NCI-H2107 (cell line): ENCODE data around the gene MINAR2.

ENCODE experiments used
- DNase-seq: peaks from one replicate; lab custom pipeline; 2025; lab: John Stamatoyannopoulos, UW

The MINAR2 gene, protein sequence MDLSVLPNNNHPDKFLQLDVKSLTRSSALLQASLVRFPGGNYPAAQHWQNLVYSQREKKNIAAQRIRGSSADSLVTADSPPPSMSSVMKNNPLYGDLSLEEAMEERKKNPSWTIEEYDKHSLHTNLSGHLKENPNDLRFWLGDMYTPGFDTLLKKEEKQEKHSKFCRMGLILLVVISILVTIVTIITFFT

DNA sequence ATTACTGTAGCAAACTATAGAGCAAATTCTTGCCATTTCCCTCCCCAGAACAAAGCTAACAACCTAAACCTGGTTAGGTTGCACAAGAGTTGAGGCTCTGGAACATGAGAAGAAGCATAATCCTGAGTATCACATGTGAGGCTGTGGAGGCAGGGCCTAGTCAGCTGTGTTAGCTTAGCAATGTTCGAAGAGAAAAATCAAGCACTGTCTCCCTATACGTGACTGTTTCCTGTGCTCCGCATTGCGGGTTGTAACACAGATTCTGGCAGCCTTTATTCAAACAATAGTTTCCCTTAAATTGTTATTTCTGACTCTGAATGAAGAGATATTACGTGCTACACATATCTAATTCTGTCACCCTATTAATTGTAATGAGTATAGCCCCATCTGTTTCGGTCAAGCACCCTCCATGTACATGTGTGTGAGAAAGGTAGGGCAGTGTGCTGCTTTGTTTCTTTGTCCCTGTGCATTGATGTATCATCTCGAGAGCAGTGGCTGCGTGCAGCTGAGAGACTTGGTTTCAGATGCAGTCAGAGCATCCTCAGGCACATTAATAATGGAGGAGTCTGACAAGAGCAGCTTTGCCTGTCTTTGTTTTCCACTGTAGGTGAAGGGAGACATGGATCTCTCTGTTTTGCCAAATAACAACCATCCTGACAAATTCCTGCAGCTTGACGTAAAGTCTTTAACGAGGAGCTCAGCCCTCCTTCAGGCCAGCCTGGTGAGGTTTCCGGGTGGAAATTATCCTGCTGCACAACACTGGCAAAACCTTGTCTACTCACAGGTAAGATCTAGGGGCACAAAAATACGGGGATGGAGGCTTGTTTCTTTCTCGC lies at the start of gene MINAR2:
MINAR2 (plus strand) TSS at position 523 of the 836 bp plus-strand sequence; CDS start at position 620, 97 bp downstream.
- DNase-seq, result no peak

DNA sequence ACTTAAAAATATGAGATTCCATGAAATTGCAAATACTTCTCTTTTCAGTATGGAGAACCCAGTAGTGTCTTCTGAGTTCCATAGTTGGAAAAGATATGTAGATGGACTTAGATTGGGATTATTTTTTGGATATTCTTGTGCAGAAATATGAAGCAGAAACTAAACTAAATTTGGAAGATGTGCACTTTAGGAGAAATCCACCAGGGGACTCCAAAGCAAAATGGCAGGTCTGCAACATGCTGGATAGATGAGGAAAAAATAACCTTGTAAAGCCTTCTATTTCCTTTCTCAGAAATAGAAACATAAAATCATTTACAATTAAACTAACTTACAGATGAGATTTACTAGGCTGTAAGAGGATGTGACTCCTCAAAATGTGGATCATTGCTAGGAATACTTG lies 49.2 kb upstream of the MINAR2 start:
- no peak for DNase-seq

DNA sequence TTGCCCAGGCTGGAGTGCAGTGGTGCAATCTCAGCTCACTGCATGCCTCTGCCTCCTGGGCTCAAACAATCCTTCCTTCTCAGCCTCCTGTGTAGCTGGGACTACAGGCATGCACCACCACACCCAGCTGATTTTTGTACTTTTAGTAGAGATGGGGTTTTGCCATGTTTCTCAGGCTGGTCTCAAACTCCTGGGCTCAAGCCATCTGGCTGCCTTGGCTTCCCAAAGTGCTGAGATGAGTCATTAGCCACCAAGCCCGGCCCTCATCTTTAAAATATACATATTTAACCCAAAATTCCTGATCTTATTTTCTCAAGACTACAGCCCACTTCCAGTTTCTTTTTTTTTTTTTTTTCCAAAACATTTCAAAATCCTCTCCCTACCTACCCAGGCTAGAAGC lies 31.7 kb upstream of the MINAR2 start:
- DNase-seq, result no peak

DNA sequence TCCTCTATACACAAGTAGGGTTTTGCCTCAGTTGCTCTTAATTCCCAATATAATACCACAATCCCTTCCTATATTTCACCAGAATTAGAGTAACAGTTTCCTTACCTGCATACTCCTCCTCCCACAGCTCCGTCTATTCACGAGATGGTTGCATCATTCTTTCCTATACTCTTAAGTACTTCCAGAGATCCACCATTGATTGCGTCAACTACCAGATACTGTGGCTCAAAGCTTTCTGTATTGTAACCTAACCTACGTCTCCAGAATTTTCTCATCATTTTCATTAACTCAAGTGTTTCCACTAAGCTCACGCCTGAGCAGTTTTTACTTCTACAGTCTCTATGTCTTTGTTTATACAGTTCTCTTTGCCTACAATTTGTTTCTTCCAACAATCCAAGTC lies 31.2 kb upstream of the MINAR2 start:
- no peak for DNase-seq

DNA sequence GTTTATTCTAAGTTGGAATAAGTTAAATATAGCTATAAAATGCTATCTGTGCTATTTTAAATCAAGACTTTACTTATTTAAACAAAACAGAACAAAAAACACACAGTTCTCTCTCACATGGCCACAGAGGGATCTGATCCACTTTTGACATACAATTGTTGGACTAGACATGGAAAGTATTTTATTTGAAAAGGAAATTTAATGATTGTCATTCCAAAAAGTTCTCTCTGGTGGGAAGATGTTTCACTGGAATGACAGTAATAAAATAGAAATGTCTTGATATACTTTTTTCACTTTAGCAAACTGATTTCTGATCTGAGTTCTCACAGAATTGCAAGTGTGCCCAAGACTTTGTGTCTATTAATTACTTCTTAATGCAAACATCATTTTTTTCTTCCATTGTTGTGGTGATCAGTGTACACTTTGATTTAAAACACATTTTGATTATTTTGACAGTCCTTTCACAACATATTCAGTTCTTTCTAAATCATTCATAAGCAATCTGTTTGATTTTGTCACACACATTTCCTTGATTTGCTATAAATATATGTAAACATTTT lies 30.1 kb upstream of the MINAR2 start:
- DNase-seq, result no peak

DNA sequence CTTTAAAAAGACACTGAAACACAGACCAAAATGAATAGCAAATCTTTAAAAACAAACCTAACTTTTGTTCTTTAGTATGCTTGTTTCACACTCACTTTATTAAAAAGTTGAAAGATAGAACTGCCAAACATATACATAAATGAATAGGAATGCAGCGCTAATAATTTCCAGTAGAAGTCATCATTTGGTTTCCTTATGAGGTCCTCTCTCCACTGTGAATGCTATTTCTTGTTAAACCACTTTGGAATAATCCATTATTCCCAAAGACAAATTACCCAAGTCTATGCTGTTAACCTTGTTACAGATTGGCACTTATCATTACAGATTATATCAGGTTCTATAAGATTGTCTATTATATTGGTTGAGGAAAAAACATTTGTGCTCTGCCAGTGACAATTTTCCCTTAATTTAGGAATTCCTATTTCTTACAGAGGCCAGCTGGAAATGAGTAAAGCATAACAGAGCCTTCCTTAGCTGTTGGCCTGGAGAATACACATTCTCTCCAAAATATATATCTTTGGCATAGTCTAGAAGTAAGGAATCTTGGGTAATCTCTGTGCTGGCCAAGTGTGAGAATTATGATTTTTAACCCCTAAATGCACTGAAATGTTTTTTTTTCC lies 29.3 kb upstream of the MINAR2 start:
- DNase-seq, result no peak

DNA sequence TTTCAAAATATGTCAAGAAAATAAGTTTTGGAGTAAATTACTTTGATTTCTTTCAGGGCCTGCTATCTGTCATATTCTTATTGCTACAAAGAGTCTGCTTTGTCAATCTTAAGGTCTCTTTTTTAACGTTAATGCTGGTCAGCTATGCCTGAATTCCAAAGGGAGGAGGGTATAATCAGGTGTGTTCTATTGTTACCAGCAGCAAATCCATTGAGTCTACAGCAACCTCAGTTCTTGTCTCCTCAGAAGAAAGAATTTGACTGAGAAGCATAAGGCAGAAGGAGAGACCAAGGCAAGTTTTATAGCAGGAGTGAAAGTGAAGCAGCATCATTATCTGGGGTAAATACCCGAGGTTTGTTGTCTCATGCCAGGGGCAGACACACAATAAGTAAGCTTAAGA lies 23.7 kb upstream of the MINAR2 start:
- DNase-seq, result no peak

DNA sequence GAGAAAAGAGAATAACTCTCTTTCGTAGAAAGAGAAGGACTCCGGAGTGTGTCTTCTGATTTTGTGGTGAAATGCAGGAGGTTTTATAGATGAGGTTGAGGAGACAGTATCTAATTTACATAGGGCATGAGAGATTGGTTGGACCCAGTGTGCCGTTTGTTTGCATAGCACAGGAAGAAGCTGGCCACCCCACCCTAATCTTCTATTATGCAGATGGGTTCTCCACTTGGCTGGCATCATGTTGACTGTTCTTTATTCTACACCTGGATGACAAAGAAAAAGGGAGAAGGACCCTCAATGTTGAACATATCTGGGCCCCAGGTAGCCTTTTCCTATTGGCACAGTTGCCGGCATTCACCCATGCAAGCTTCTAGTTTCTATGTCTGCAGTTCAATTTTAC lies 23.2 kb upstream of the MINAR2 start:
- DNase-seq, result no peak

DNA sequence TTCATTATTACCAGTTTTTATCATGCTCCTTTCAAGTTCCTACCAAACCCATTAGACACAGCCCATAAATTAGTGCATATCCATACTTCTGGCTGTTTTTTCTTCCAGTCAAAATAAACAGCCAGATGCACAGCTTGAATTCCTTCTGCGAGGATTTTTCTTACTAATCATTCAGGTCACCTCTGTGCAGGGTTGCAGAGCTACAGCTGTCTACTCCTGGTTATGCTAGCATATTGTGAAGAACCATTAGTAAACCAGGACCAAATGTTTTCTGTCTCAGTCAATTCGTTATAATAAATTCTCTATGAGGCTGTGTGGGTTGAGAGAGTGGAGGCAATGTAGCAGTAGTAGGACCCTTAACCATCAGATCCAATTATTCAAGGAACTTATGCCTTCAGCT lies 8.1 kb upstream of the MINAR2 start:
- no peak for DNase-seq

DNA sequence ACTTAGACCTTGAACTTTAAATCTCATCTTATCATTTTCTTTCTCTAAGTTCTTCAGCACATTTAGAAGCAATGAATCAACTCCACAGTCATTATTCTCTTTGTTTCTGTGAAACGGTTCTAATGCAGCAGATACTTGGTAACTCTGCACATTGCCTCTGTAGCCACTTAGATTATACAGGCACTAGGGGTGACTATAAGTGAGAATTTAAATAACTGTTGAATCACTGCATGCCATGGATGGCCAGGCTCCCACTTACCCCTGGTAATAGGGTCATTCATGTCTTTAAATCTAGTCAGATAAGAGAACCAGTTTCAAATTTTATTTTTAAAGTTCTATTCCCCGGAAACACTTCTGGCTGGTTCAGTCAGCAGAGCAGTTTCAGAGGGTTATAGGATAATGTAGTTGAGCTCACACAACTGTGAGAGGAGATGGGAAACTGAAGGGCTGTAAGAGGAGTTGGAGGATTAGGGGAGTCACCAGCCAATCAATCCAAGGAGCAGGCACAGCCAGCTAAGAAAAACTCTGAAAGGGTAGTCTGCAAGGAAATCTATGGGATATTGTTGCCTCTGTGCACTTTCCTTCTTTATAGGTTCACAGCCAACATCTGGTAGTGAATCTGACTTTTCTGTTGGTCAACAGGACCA lies 4.2 kb upstream of the MINAR2 start:
- no peak for DNase-seq

DNA sequence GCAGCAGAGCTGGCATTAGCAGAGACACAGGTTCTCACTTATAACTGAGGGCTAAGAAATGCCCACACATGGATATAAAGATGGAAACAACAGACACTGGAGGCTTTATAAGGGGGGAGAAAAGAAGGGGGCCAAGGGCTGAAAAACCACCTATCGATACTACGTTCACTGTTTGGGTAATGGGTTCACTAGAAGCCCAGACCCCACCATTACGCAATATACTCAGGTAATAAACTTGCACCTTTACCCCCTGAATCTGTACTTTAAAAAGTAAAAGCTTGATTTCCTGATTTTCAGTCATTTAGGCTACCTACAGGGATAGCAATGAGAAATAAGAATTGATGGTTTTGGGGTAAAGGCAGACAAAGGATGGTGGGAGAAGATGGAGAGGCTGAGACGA lies 1.9 kb upstream of the MINAR2 start:
- DNase-seq, result no peak

DNA sequence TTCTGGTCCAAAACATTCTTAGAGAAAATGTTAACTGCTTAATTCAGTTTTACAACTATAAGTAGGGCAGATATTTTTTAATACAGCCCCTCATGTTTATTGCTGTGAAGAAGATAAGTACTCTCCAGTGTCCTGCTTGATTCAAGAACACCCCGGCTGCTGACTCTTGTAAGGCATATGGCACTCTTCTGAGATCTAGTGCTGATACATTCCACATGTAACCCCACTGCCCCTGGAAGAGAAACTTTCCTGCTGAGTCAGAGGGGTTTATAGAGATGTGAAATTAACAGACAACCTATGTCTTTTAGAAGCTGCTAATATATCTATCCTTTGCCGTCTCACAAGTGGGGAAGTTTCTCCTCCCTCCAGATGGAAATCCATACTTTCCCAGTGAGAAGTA lies 1.0 kb upstream of the MINAR2 start:
- no peak for DNase-seq

DNA sequence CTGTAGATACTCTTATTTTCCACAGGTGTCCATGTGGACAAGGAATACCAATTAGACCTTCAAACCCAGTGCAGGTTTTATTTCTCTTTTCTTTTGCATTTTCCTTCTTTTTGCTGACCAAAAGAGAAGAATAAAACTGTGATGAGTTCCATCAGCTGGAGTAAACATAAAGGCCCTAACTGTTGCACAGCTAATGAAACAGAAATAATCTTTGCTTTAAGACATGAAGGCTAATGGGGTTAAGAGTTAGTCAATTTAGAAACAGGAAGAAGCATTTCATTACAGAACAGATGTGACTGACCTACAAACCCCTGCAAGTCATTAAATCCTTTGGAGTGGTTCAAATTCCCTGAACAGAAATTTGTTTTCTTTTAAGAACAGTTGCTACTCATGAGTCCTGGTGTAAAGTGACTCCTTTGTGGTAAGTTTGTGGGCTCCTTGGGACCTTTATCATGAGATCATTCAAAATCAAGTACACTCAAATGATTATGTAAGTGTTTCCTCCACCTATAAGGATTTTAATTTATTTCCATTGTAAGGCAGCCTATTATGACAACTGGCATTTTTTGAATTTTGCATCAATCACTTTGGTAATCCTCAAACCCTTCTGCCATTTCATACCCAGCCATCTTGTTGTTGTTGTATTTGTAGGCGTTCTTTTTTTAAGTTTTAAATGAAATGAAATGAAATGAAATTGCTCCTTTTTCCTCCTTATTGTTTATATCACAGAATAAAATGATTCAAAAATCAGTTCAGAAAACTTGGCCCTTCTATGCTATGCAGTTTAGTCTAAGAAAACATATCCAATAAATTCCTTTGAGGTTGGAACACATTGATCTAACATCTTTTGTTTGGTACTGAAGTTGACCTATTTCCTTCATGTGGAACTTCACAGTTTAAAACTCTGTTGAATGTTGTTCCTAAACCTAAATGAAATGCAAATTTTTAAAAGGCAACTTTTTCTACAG lies 1.3 kb downstream of the MINAR2 start:
- no peak for DNase-seq

DNA sequence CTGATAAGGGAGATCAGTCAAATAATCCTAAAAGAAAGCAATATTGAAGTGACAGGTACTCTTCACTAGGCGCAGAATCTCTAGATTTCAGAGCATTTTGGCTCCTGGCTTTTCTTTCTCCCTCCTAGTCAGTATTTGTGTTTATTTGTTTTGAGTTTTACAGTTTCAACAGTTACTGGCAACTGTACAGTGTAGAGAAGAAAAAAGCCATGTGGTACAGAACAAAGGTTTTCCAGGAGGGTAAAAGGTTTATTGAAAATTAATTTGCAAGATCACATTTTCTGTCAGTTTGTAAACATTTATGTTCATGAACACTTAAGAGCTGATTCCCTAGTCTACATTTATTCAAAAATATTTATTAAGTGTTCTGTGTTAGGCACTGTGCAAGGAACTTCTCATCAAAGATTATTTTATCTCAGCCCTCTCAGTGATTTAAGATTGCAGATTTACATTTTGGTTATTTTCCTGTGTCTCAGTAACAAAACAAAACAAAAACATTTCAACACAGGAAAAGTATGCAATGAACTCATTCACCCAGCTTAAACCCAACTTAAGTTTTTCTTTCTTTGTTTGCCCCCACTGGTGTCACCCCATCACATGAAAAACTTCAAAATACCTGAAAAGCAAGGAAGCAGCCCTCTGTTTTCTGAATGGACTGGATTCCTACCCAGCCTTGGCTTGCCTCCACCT lies 12.9 kb downstream of the MINAR2 start:
- no peak for DNase-seq

DNA sequence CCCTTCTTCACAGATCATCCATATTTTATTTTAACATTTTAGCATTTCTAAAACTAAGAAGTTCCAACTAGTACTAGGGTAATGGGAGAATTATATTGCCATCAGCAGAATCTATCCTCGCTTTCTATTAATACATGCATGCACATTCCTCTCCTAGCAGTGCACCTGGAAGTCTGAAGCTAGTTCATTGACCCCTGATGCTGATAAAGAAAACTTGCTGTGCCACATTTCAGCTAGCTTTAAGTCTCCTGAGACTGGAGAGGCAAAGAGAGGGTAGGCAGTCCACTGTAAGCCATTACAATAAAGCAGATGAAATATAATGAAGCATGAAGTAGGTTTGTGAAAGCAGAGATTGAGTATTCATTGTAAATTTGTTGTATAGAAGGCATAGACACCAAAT lies 15.8 kb downstream of the MINAR2 start:
- DNase-seq, result no peak

DNA sequence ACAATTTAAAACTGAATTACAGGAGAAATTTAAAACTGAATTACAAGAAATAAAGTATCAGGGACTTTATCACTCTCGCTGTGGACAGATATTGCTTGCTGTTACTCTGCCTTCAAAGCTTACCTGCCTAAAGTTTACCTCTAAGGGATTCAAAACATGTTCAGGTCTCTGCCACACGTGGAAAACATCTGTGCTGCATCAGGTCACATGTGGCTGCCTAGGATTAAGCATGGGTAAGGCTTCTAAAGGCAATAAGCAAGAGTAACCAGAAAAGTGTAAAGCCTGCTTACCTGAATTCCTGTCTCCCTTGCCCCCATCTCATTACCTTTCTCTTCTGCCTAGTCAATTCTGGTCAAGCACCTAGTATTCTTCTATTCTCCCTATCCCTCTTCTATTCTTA lies 18.9 kb downstream of the MINAR2 start:
- DNase-seq, result no peak

DNA sequence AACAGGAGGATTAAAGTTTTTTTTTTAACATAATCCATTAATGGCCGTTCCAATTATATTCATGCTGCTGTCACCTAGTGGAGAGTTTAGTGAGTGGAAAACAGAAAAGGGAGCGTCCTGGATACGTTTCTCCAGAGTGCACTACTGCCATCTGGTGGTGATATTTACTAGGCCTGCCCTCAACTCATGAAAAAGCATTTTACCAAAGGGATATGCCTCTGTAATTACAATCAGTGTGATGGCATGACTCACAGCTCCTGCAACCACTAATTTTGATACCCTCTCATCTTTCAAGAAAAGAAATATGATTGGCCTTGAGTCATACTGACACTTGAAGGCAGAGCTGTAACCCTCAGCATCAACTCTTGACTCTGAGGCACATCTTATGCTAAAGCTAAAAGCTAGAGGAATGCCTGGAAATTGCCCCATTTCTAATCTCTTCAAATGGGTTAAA lies 20.1 kb downstream of the MINAR2 start:
- no peak for DNase-seq

DNA sequence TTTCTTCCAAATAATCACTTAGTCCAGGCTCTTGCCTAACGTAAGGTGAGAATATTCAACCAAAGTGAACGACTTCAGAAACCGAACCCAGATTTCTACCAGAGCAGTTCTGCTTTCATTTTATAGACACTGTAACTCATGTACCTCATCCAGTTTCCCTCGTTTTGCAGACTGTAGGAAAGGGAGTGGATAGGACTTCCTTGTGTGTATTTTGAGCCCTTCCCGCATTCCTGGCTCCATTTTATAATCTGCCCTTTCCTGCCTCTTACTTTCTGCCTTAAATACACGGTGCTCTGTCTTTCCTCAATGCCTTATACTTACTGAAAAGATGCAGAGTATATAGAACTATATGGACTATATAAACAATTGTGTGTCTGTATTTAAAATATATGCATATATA lies 20.8 kb downstream of the MINAR2 start:
- no peak for DNase-seq

DNA sequence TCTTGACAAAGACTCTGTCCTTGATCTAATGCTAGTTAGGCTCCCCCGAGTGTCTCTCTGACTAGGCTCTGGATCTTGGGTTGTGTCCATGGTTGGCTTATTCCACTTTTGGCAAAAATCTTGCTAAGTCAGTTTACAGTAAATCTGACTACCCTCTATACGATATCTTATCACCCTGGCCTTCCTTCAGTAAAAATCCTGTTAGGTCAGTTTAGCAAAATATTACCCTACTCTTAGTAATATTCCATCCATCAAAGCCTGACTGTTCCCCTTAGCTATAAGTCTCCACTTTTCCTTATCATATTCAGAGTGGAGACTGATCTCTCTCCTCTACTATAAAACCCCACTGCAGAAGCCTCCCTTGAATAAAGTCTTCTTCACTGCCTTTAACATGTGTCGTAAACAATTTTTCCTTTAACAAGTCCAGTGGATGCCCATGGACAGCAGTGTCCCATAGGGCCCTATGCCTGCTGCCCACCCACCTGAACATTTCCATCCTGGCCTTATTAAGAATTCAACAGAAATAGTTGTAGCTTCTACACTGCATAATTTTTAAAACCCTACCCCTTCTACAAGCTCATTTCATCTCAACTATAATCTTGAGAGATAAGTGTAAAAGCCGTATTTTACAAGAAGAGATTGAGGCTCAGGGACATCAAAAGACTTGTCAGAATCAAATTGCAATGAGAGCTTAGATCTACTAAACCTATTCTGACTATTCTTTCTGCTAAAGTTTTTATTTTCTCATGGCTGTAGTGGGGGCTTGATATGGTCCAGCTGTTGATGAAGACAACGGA lies 22.3 kb downstream of the MINAR2 start:
- no peak for DNase-seq
